ENCODE data around the gene TSPAN12.

Gene TSPAN12

DNA sequence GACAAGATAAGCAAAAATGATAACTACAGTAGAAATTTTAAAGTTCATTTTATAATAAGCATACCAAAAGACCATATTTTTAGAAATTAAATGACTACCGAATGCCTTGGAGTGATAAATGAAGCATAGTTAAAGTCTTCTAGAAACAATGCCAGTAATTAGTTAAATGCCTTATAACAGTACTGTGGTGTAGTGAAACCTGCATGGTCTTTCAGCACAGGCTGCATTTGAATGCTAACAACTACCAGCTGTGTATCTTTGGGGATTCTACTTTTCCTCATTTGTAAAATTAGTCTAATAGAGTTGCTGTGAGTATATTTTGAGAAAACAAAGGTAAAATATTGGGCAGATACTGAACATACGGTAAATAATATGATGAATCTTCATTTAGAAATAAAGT lies 25.1 kb downstream of the TSPAN12 start:
- TF ChIP-seq, protein P1, sequence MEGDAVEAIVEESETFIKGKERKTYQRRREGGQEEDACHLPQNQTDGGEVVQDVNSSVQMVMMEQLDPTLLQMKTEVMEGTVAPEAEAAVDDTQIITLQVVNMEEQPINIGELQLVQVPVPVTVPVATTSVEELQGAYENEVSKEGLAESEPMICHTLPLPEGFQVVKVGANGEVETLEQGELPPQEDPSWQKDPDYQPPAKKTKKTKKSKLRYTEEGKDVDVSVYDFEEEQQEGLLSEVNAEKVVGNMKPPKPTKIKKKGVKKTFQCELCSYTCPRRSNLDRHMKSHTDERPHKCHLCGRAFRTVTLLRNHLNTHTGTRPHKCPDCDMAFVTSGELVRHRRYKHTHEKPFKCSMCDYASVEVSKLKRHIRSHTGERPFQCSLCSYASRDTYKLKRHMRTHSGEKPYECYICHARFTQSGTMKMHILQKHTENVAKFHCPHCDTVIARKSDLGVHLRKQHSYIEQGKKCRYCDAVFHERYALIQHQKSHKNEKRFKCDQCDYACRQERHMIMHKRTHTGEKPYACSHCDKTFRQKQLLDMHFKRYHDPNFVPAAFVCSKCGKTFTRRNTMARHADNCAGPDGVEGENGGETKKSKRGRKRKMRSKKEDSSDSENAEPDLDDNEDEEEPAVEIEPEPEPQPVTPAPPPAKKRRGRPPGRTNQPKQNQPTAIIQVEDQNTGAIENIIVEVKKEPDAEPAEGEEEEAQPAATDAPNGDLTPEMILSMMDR (IDR thresholded peaks at IDR 0.05) = no peak
- Histone ChIP-seq H3K27ac (no peak overlapping the region), H3K4me1 (no peaks in the 10 kb centered on the region), H3K4me3 (no peak overlapping the region), H3K9me3 (no peaks in the 10 kb centered on the region), H3K27me3 (no peaks in the 10 kb centered on the region), H3K36me3 (peaks cover 3 to 12% (median 6%) of the 10 kb centered on the region in 3 donors)
- no peak for DNase-seq
- intact Hi-C loops (cut with DNase I; ENCODE audit: low total_unique reads) = no loop called here

DNA sequence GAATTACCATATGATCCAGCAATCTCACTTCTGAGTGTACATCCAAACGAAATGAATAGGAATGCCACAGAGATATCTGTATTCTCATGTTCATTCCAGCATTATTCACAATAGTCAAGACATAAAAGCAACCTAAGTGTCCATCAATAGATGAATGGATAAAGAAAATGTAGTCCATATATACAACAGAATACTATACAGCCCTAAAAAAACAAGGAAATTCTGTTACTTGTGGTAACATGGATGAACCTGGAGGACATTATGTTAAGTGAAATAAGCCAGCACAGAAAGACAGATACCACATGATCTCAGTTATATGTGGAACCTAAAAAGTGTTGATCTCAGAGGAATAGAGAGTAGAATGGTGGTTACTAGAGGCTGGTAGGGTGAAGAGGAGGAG lies 26.7 kb downstream of the TSPAN12 start:
- H3K9me3 ChIP-seq = no peaks in the 10 kb centered on the region
- peaks cover 0 to 8% (median 0%) of the 10 kb centered on the region in 3 donors for H3K36me3 ChIP-seq
- intact Hi-C loops (cut with DNase I; ENCODE audit: low total_unique reads) = no loop called here
- H3K4me3 ChIP-seq = no peak overlapping the region
- H3K27me3 ChIP-seq = no peaks in the 10 kb centered on the region
- H3K4me1 ChIP-seq = no peaks in the 10 kb centered on the region
- DNase-seq = no peak
- H3K27ac ChIP-seq = no peak overlapping the region
- TF ChIP-seq, protein P1 (IDR thresholded peaks at IDR 0.05) = no peak

DNA sequence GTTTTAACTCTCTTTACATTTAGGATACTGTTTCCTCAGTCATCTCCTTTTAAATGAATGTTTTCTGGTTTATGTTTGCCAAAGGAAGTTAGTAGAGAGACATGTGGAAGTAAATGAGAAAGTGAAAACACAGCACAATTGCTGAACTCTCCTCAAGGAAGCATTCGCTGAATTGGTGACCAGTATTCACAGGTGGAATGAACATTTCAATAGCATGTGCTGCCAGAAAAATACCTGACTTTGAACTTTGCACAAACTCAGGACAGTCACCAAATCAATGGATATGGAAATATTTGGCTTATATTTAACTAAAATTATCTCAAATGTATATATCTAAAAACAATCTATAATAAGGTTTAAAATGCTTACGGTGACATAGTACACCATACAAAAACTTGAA lies 28.5 kb downstream of the TSPAN12 start:
- Histone ChIP-seq H3K36me3 (peaks cover 0 to 8% (median 0%) of the 10 kb centered on the region in 3 donors), H3K4me1 (no peaks in the 10 kb centered on the region), H3K4me3 (no peak overlapping the region), H3K27me3 (no peaks in the 10 kb centered on the region), H3K27ac (no peak overlapping the region), H3K9me3 (no peaks in the 10 kb centered on the region)
- DNase-seq = no peak
- intact Hi-C loops (cut with DNase I; ENCODE audit: low total_unique reads) = no loop called here
- TF ChIP-seq, protein P1 (IDR thresholded peaks at IDR 0.05) = no peak

DNA sequence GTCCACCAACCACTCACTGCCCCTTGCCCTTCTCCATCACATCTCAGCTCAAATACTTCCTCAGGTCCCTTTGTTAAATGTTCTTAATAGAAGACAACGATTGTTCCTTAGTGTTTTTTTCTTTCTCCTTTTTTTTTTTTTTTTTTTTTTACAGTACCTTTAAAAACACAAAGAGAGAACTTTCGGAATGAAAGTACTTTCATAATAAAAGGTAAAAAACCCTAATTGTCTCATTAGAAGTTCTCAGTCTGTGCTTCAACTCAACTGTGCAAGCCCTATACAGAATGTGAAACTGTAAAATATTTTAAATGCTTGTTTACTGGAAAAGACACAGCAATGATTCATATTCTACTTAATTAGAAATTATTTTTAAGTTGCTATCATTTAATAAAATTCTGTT lies 29.4 kb downstream of the TSPAN12 start:
- Histone ChIP-seq H3K4me1 (no peaks in the 10 kb centered on the region), H3K36me3 (peaks cover 0 to 8% (median 0%) of the 10 kb centered on the region in 3 donors), H3K27ac (no peak overlapping the region), H3K27me3 (no peaks in the 10 kb centered on the region), H3K9me3 (no peaks in the 10 kb centered on the region), H3K4me3 (no peak overlapping the region)
- TF ChIP-seq, protein P1 (IDR thresholded peaks at IDR 0.05) = no peak
- DNase-seq = no peak
- intact Hi-C loops (cut with DNase I; ENCODE audit: low total_unique reads) = no loop called here

DNA sequence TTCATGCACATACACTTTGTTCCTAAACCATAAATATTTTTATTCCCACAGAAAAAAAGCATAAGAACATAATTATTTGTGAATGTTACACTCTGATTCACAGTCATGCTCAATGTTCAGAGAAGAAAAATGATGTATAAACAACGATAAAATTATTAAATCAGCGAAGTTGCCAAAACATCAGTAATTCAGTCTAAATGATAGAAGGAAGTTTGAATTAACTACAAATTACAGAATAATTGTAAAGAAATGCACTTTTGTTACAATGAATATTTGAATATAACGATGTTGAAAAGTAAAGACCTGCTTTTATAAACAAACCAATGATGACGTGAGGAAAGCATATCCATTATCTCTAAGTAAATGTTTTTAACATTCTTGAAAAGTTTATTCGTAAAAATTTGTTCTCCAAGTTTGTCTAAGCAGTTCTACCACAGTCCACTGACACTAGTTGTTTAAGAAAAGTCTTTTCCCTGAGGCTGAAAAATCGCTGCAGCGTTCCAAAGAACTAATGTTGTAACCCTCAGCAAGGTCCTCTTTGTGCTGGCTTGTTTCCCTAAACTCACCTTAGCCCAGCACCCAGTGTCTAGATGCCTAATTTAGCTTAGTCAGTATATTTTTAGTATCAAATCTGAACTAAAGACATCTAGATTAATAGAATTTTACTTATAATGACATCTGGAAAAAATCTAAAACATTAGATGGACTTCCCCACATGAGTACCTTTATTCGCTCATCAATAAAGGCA lies 30.4 kb downstream of the TSPAN12 start:
- no peak overlapping the region for H3K4me3 ChIP-seq
- intact Hi-C loops (cut with DNase I; ENCODE audit: low total_unique reads) = no loop called here
- H3K36me3 ChIP-seq = peaks cover 0 to 8% (median 0%) of the 10 kb centered on the region in 3 donors
- DNase-seq = no peak
- H3K27me3 ChIP-seq = no peaks in the 10 kb centered on the region
- TF ChIP-seq, protein P1 (IDR thresholded peaks at IDR 0.05) = no peak
- no peaks in the 10 kb centered on the region for H3K4me1 ChIP-seq
- H3K9me3 ChIP-seq = no peaks in the 10 kb centered on the region
- no peak overlapping the region for H3K27ac ChIP-seq

All from tibial artery (tissue), 4 donors.